ENCODE results near the gene ANOS1.
"Not testable (repeated sequence)": the region's sequence is repeated elsewhere in the genome, so short reads cannot be mapped to it uniquely, and the experiment has no call there.

ANOS1 gene, protein sequence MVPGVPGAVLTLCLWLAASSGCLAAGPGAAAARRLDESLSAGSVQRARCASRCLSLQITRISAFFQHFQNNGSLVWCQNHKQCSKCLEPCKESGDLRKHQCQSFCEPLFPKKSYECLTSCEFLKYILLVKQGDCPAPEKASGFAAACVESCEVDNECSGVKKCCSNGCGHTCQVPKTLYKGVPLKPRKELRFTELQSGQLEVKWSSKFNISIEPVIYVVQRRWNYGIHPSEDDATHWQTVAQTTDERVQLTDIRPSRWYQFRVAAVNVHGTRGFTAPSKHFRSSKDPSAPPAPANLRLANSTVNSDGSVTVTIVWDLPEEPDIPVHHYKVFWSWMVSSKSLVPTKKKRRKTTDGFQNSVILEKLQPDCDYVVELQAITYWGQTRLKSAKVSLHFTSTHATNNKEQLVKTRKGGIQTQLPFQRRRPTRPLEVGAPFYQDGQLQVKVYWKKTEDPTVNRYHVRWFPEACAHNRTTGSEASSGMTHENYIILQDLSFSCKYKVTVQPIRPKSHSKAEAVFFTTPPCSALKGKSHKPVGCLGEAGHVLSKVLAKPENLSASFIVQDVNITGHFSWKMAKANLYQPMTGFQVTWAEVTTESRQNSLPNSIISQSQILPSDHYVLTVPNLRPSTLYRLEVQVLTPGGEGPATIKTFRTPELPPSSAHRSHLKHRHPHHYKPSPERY

DNA sequence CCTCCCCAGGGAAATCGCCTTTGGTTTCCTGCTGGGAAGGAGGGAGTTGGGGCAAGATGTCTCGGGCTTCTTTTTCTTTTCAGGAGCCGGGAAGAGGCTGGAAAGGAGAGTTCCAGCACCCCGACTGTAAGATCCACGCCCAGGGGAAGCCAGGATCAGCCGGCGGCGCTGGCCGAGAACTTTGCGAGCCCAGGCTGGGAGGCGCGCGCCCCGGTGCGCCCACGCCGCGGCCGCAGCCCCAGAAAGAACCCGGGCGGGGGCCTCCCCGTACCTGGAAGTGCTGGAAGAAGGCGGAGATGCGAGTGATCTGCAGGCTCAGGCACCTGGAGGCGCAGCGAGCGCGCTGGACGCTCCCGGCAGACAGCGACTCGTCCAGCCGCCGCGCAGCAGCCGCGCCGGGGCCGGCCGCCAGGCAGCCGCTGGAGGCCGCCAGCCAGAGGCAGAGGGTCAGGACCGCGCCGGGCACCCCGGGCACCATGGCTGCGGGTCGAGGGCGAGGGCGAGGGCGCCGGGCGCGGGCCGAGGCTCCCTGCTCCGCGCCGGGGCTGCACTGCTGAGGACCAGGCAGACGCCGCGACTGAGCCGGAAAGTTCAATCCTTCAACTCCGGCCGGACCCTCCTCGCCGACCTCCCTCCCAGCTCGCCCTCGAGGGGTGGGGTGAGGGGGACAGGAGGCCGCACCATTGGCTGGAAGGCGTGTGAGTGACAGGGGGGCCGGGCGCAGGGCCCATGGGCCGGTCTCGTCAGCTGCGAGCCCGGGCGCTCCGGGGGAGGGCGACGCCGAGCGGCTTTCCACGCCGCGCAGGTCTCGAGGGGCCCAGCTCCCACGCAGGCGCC lies at the start of gene ANOS1:
Gene ANOS1, minus strand, starts transcription at position 579 of the 837 bp plus-strand sequence. Its CDS starts 101 bp downstream, at position 478.
- TF ChIP-seq, protein P1, sequence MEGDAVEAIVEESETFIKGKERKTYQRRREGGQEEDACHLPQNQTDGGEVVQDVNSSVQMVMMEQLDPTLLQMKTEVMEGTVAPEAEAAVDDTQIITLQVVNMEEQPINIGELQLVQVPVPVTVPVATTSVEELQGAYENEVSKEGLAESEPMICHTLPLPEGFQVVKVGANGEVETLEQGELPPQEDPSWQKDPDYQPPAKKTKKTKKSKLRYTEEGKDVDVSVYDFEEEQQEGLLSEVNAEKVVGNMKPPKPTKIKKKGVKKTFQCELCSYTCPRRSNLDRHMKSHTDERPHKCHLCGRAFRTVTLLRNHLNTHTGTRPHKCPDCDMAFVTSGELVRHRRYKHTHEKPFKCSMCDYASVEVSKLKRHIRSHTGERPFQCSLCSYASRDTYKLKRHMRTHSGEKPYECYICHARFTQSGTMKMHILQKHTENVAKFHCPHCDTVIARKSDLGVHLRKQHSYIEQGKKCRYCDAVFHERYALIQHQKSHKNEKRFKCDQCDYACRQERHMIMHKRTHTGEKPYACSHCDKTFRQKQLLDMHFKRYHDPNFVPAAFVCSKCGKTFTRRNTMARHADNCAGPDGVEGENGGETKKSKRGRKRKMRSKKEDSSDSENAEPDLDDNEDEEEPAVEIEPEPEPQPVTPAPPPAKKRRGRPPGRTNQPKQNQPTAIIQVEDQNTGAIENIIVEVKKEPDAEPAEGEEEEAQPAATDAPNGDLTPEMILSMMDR (IDR thresholded peaks at IDR 0.05), result no peak
- peak within 1 kb of the TSS; percentile 76 for H3K4me3 ChIP-seq
- peak; percentile 79 for DNase-seq (ENCODE audit: low spot score)
- H3K27ac ChIP-seq, result peak within 1 kb of the TSS; percentile 3 to 79

DNA sequence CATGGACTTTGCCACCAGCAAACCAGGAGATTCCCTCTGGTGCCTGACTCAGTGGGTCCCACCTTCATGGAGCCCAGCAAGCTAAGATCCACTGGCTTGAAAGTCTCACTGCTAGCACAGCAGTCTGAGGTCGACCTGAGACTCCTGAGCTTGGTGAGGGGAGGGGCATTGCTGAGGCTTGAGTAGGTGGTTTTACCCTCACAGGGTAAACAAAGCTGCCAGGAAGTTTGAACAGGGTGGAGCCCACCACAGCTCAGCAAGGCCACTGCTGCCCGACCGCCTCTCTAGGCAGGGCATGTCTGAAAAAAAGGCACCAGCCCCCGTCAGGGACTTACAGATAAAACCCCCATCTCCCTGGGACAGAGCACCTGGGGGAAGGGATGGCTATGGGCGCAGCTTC lies 41.2 kb upstream of the ANOS1 start:
- no peak overlapping the region for H3K27ac ChIP-seq
- DNase-seq (ENCODE audit: low spot score), result no peak
- TF ChIP-seq, protein P1 (IDR thresholded peaks at IDR 0.05), result no peak
- H3K4me3 ChIP-seq, result no peak overlapping the region

DNA sequence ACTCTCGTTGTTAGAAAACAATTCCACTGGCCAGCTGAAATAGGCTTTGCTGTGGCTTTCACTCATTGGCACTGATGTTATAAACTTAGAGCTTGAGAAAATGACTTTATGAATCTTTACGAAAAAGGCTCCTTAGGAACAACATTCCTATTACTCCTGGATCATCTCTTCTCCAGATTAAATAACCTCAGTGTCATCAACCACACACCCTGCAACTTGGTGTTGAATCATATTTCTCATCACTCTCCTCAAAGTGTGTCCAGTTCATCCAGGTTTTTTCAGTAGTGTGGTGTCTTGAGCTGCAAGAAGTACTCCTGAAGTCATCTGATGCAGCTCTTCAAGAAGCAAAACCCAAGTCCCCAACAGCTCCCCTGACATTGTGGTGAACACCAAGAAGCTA lies 28.1 kb upstream of the ANOS1 start:
- DNase-seq (ENCODE audit: low spot score), result no peak
- H3K4me3 ChIP-seq, result no peak overlapping the region
- TF ChIP-seq, protein P1 (IDR thresholded peaks at IDR 0.05), result no peak
- H3K27ac ChIP-seq, result no peak overlapping the region

DNA sequence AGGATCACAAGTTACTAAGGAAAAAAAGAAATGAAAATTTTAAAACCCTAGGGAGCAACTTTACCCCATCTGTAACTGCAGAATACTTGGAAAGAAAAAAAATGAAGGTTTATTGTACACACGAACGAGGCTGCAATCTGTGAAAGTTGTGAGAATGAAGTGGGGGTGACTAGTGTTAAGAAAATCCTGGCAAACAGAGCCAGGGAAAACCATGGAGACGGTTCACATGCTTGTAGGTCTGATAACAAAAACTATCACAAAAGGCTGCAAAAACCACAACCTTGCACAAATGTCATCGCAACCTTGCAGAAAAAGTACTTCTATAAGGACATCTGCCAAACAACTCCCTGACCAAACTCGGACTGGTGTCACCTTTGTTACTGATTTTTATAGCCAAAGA lies 26.8 kb upstream of the ANOS1 start:
- not testable (repeated sequence) for H3K4me3 ChIP-seq; H3K27ac ChIP-seq; DNase-seq (ENCODE audit: low spot score)

DNA sequence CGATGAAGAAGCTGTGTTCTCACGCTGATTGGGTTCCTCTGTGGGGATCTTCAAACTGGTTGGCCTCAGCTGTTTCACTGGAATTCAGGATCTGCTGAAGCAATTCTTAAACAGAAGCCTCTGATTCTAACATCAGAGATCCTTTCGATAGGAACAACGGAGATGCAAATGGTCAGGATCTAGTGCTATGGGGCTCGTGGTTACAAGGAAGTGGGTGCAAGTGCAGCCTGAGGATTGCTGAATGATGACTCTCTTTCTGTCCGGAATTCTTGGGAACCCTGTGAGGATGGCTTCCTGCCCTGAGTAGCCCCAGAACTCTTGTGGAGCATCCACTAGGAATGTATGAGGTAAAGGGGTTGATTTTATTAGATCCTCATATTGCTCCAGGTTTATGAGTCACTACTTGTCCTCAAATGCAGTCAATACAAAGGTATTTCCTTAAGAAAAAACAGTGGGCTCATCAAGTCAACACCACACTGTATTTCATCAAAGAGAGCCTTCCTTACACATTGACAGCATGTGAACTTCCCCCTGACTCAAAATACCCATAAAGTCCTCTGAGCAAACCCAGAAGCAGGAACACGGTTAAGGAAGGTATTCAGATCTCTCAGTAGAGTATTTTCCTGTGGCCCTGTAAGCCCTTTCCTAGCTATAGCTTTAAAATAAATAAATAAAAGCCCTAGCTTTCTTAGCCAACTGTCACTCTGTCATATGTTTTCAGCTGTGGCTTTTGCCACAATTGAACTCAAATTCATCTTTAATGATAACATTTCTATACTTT lies 25.9 kb upstream of the ANOS1 start:
- not testable (repeated sequence) for DNase-seq (ENCODE audit: low spot score); H3K27ac ChIP-seq; H3K4me3 ChIP-seq

DNA sequence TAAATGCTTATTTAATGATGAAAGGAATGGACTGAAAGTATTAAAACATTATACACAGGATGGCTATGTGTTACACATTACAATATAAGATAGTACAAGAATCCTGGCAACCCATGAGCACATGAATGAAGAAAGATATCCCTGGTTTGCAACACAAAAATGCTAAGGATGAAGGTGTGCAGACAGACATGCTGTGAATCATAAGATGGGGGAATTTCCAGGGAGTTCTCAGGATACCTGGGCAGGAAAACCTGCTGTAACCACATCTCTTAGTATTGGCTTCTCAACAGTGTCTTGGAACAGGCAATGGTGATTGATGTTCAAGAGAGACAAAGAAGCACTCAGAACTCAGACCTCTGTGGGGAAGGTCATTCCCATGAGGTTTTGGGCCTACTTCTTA lies 23.9 kb upstream of the ANOS1 start:
- Histone ChIP-seq H3K27ac (no peak overlapping the region), H3K4me3 (no peak overlapping the region)
- TF ChIP-seq, protein P1 (IDR thresholded peaks at IDR 0.05), result no peak
- DNase-seq (ENCODE audit: low spot score), result no peak

DNA sequence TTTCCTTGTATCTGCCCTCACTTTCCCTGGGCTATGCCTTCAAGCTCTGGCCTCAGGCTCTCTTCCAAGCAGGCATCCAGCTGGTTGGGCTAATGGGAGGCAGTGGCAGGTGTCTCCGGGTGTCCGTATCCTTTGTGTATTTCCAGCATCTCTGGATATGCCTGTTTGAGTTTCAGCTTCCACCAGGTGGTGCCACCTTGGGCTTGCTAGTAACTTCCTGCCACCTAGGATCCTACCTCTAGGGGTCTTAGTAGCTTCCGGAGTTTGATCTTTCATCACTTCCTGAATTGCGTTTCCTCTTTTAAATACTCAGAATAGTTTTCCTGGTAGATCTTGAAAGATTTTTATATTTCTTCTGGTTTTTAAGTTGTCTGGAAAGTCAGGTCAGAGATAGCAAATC lies 23.2 kb upstream of the ANOS1 start:
- TF ChIP-seq, protein P1 (IDR thresholded peaks at IDR 0.05), result no peak
- Histone ChIP-seq H3K27ac (no peak overlapping the region), H3K4me3 (no peak overlapping the region)
- DNase-seq (ENCODE audit: low spot score), result no peak

All from coronary artery (tissue), 2 donors.